Testis (tissue), 2 donors: ENCODE data around the gene DGKB.

ENCODE experiments used
- CTCF ChIP-seq, 3 experiments: fragments of 450-650 bp in 2 of 3; fragments of 200-600 bp in 1 of 3; sonication (generic) in 1 of 3; IDR thresholded peaks; one replicate each; pipeline ENCODE4 v1.5.1; 2016 to 2019; ENCODE audit warnings: antibody characterized with exemption in 3 of 3, mild to moderate bottlenecking in 2 of 3, moderate library complexity in 1 of 3
- POLR2A ChIP-seq: fragments of 450-650 bp; IDR thresholded peaks from one replicate; pipeline ENCODE4 v1.6.1; 2017; ENCODE audit warnings: antibody characterized with exemption, mild to moderate bottlenecking, moderate library complexity

- TF ChIP-seq POLR2A (no peak), CTCF (IDR thresholded peaks at IDR 0.05) (no peak)
These were observed 29.1 kb upstream of the DGKB start for GRCh38 chr7:14931511-14932215.
